ENCODE data around the gene RPS26. TPM values are rescaled to one million over a fixed set of nuclear protein-coding genes. Genes with fewer than 3 reads are reported as not detected.

Gene RPS26
- total and polyA plus RNA-seq, 9 of the 15 experiments (the other 6 are each of a cell fraction or from before 2014, with no cell fraction given) = 70.2 to 1,589 (median 852) TPM

GRCh38 chr12:56041552-56042429, at the start of gene RPS26 (continued):
- peak; percentile 20; the same call in 1 of the 2 replicates for TF ChIP-seq KHSRP (IDR thresholded peaks at IDR 0.05)
- TF ChIP-seq ZEB2 (IDR thresholded peaks at IDR 0.05) = peak; percentile 68; the same call in 1 of the 2 replicates
- TF ChIP-seq LARP7 (IDR thresholded peaks at IDR 0.05) = no peak; the same call in 1 of the 2 replicates
- TF ChIP-seq, protein P1, sequence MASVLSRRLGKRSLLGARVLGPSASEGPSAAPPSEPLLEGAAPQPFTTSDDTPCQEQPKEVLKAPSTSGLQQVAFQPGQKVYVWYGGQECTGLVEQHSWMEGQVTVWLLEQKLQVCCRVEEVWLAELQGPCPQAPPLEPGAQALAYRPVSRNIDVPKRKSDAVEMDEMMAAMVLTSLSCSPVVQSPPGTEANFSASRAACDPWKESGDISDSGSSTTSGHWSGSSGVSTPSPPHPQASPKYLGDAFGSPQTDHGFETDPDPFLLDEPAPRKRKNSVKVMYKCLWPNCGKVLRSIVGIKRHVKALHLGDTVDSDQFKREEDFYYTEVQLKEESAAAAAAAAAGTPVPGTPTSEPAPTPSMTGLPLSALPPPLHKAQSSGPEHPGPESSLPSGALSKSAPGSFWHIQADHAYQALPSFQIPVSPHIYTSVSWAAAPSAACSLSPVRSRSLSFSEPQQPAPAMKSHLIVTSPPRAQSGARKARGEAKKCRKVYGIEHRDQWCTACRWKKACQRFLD (CRISPR knock-in tag; IDR thresholded peaks at IDR 0.05) = peak; percentile 97
- TF ChIP-seq, protein P2, sequence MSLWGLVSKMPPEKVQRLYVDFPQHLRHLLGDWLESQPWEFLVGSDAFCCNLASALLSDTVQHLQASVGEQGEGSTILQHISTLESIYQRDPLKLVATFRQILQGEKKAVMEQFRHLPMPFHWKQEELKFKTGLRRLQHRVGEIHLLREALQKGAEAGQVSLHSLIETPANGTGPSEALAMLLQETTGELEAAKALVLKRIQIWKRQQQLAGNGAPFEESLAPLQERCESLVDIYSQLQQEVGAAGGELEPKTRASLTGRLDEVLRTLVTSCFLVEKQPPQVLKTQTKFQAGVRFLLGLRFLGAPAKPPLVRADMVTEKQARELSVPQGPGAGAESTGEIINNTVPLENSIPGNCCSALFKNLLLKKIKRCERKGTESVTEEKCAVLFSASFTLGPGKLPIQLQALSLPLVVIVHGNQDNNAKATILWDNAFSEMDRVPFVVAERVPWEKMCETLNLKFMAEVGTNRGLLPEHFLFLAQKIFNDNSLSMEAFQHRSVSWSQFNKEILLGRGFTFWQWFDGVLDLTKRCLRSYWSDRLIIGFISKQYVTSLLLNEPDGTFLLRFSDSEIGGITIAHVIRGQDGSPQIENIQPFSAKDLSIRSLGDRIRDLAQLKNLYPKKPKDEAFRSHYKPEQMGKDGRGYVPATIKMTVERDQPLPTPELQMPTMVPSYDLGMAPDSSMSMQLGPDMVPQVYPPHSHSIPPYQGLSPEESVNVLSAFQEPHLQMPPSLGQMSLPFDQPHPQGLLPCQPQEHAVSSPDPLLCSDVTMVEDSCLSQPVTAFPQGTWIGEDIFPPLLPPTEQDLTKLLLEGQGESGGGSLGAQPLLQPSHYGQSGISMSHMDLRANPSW (CRISPR knock-in tag; IDR thresholded peaks at IDR 0.05) = peak; percentile 93; the same call in 1 of the 2 replicates
- peak; percentile 18; the same call in 1 of the 2 replicates for TF ChIP-seq ZC3H11A (IDR thresholded peaks at IDR 0.05; ENCODE audit: low read depth, low read length)
- 0 out of 2 replicates have a peak, but pooled peaks have one; percentile 63 for TF ChIP-seq HDAC6 (IDR thresholded peaks at IDR 0.05; ENCODE audit: low read depth, low read length)
- TF ChIP-seq RBFOX2 (IDR thresholded peaks at IDR 0.05; ENCODE audit: low read depth, low read length) = peak; percentile 98
- peak; percentile 74; the same call in 1 of the 2 replicates for TF ChIP-seq TRIM28 (IDR thresholded peaks at IDR 0.05)
- peak; percentile 78; the same call in 1 of the 2 replicates for TF ChIP-seq FOXJ2 (tag; IDR thresholded peaks at IDR 0.05)
- TF ChIP-seq RBM17 (IDR thresholded peaks at IDR 0.05; ENCODE audit: borderline replicate concordance, low read depth, low read length) = no peak
- no peak for TF ChIP-seq FOXP4 (CRISPR knock-in tag; IDR thresholded peaks at IDR 0.05; ENCODE audit: borderline replicate concordance)
- TF ChIP-seq ARID1B (IDR thresholded peaks at IDR 0.05) = peak; percentile 51; the same call in 1 of the 2 replicates
- TF ChIP-seq MAFK (IDR thresholded peaks at IDR 0.05; ENCODE audit: low read length) = no peak; the same call in 1 of the 2 replicates
- no peak for TF ChIP-seq SETDB1 (IDR thresholded peaks at IDR 0.05; ENCODE audit: low read length)
- TF ChIP-seq THRAP3 (IDR thresholded peaks at IDR 0.05; ENCODE audit: borderline replicate concordance) = no peak; the same call in 1 of the 2 replicates
- TF ChIP-seq ZNF436 (CRISPR knock-in tag; IDR thresholded peaks at IDR 0.05) = no peak
- TF ChIP-seq AFF4 (CRISPR knock-in tag; IDR thresholded peaks at IDR 0.05) = no peak; the same call in 1 of the 2 replicates
